IPS DF 6.9 (cell line): Measurements from ENCODE around the gene EXOC2.
"Not testable (repeated sequence)": the region's sequence is repeated elsewhere in the genome, so short reads cannot be mapped to it uniquely, and the experiment has no call there.

ENCODE experiments used
- DNase-seq: peaks from one replicate; pipeline ENCODE4 v3.0.0-alpha.2; 2013; ENCODE audit warnings: low read depth, low spot score
- H3K27ac ChIP-seq: one replicate; pipeline ENCODE4 v1.5.1; 2013; ENCODE audit warnings: low read length, control low read depth
- H3K27me3 ChIP-seq: 2 replicates; pipeline ENCODE4 v1.6.1; 2013; ENCODE audit warnings: mild to moderate bottlenecking, low read length; ENCODE audit not compliant: control insufficient read depth, insufficient read depth
- H3K36me3 ChIP-seq: 2 replicates; pipeline ENCODE4 v1.6.1; 2013; ENCODE audit warnings: low read length; ENCODE audit not compliant: control insufficient read depth, insufficient read depth
- H3K4me1 ChIP-seq: 2 replicates; pipeline ENCODE4 v1.6.1; 2013; ENCODE audit warnings: low read length; ENCODE audit not compliant: control insufficient read depth, insufficient read depth
- H3K4me3 ChIP-seq: 2 replicates; pipeline ENCODE4 v1.5.1; 2013; ENCODE audit warnings: mild to moderate bottlenecking, low read length
- H3K9me3 ChIP-seq: 2 replicates; pipeline ENCODE4 v1.6.1; 2013; ENCODE audit warnings: low read length, inconsistent platforms; ENCODE audit not compliant: control insufficient read depth, insufficient read depth
- WGBS: extraction: QIAGEN DNeasy Blood & Tissue Kit; methylation state at CpG from one replicate; pipeline ENCODE4 v1.1.7; 2013; ENCODE audit warnings: mixed read lengths, missing lambda C conversion rate; ENCODE audit not compliant: insufficient read length, insufficient coverage; 5-methylcytosine and 5-hydroxymethylcytosine counted together

EXOC2 gene

DNA sequence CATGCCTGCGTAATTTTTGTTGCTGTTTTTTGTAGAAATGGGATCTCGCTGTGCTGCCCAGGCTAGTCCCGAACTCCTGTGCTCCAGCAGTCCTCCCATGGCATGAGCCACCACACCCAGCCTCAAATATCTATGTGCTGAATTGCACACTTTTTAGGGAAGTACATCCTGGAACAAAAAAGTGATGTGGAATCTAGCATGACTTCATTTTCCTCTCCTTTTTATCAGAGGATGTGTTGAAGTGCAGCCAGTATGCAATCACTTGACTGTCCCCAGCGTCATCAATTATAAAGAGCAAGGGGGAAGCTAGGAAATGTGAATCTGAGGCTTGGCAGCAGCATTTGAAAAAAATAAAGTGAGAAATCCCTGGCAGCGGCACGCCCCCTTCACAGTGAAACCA, 6.4 kb upstream of the EXOC2 start:
- no peak for DNase-seq
- no peaks in the 10 kb centered on the region for H3K9me3 ChIP-seq
- no CpG with 5 or more reads among the region's 6 CpGs for WGBS
- H3K27ac ChIP-seq, result no peak overlapping the region
- H3K4me1 ChIP-seq, result peaks cover 3% of the 10 kb centered on the region; the same call in 1 of the 2 replicates
- no peak overlapping the region for H3K4me3 ChIP-seq
- H3K36me3 ChIP-seq, result no peaks in the 10 kb centered on the region
- H3K27me3 ChIP-seq, result no peaks in the 10 kb centered on the region

DNA sequence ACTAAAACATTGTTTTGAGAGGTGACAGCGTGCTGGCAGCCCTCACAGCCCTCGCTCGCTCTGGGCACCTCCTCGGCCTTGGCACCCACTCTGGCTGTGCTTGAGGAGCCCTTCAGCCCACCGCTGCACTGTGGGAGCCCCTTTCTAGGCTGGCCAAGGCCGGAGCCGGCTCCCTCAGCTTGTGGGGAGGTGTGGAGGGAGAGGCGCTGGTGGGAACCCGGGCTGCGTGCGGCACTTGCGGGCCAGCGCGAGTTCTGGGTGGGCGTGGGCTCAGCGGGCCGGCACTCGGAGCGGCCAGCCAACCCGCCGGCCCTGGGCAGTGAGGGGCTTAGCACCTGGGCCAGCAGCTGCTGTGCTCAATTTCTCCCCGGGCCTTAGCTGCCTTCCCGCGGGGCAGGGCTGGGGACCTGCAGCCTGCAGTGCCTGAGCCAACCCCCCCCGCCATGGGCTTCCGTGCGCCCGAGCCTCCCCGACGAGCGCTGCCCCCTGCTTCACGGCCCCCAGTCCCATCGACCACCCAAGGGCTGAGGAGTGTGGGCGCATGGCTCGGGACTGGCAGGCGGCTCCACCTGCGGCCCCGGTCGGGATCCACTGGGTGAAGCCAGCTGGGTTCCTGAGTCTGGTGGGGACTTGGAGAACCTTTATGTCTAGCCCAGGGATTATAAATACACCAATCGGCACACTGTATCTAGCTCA, 1.6 kb upstream of the EXOC2 start:
- H3K4me3 ChIP-seq, H3K4me1 ChIP-seq, H3K27me3 ChIP-seq, H3K27ac ChIP-seq, H3K9me3 ChIP-seq, H3K36me3 ChIP-seq, DNase-seq: not testable (repeated sequence)
- no CpG with 5 or more reads among the region's 40 CpGs for WGBS

DNA sequence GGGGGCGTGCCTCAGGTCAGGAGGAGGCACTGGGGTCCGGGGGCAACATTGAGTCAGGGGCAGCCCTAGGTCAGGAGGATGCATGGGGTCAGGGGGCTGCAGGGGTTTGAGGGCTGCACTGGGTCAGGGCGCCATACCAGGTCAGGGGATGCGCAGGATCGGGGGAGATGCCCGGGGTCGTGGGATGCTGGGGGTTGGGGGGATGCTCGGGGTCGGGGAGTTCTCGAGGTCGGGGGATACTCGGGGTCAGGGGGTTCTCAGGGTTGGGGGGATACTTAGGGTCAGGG, 727 bp upstream of the EXOC2 start:
- H3K27ac ChIP-seq, result no peak overlapping the region
- WGBS, result no CpG with 5 or more reads among the region's 12 CpGs
- H3K4me1 ChIP-seq, result peaks cover 2% of the 10 kb centered on the region
- DNase-seq, result no peak
- H3K9me3 ChIP-seq, result no peaks in the 10 kb centered on the region
- H3K4me3 ChIP-seq, result peak overlapping the region; percentile 99; the same call in 1 of the 2 replicates
- H3K27me3 ChIP-seq, result no peaks in the 10 kb centered on the region
- H3K36me3 ChIP-seq, result 0 out of 2 replicates have a peak, but pooled peaks cover 2% of the 10 kb centered on the region

DNA sequence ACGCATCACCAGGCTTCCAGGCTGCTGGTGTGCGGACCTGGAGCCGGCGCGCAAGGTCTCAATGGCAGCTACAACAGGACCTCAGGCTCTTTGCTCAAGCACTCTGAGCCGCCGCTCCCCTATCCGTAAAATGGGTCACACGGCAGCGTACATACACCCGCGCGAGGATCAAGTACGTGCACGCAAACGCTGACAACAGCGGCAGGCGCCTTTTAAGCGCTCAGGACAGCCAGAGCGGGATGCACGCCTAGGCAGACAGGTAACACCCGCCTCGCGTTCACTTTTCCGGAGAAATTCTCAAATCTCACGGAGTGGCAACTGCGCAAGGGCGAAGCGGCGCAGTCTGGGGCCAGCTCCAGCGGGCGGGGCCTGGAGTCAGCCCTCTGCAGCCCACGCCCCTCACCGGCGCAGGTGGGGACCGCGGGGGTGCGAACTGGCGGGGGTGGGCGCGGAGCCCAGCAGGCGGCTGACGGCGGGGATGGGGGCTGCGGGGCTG, 535 bp downstream of the EXOC2 start:
- DNase-seq, result no peak
- Histone ChIP-seq H3K4me1 (peaks cover 2% of the 10 kb centered on the region), H3K4me3 (peak overlapping the region; percentile 99), H3K9me3 (no peaks in the 10 kb centered on the region), H3K36me3 (0 out of 2 replicates have a peak, but pooled peaks cover 2% of the 10 kb centered on the region), H3K27me3 (no peaks in the 10 kb centered on the region), H3K27ac (no peak overlapping the region)
- WGBS, result no CpG with 5 or more reads among the region's 45 CpGs

DNA sequence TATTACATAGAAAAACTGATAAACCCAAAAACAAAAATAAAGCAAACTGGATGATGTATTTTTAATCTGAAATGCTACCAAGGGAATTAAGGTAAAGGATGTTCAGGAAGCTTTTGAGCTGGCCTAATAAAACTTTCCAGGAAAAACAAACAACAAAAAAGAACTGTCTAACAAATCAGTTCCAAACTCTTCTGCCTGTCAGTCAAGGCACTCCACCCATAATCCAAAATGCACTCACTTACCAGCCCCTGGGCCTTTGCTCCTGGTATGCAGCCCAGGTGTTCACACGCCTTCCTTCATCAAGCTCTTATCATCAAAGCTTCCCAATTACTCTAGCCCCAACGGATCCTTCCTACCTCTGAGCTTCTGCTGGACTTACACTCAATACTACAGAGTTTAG, 3.7 kb downstream of the EXOC2 start:
- H3K9me3 ChIP-seq, result no peaks in the 10 kb centered on the region
- H3K36me3 ChIP-seq, result 0 out of 2 replicates have a peak, but pooled peaks cover 2% of the 10 kb centered on the region
- no peaks in the 10 kb centered on the region for H3K27me3 ChIP-seq
- DNase-seq, result no peak
- peaks cover 5% of the 10 kb centered on the region for H3K4me1 ChIP-seq
- no CpG with 5 or more reads among the region's 2 CpGs for WGBS
- no peak overlapping the region for H3K27ac ChIP-seq
- H3K4me3 ChIP-seq, result no peak overlapping the region

DNA sequence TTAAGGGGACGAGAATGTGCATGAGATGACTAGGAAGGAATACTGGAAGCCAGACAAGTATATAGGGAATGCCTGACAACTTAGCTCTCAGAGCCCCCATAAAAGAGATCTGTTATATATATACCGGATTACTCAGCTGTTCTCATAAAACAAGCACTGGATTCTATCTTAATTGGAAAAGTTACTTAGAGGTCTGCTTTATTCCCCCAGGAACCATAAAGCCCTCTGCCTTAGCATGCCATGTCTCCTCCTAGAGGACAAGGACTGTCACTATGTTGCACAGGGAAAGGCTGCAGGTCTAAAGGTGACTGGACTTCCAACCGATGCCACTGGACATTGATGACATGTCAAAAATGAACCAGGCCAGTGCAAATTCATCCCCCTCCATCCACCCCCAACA, 6.4 kb downstream of the EXOC2 start:
- Histone ChIP-seq H3K27ac (no peak overlapping the region), H3K27me3 (no peaks in the 10 kb centered on the region), H3K36me3 (0 out of 2 replicates have a peak, but pooled peaks cover 2% of the 10 kb centered on the region), H3K9me3 (no peaks in the 10 kb centered on the region), H3K4me3 (no peak overlapping the region), H3K4me1 (peaks cover 6% of the 10 kb centered on the region; the same call in 1 of the 2 replicates)
- DNase-seq, result no peak
- WGBS, result no CpG with 5 or more reads among the region's 3 CpGs

DNA sequence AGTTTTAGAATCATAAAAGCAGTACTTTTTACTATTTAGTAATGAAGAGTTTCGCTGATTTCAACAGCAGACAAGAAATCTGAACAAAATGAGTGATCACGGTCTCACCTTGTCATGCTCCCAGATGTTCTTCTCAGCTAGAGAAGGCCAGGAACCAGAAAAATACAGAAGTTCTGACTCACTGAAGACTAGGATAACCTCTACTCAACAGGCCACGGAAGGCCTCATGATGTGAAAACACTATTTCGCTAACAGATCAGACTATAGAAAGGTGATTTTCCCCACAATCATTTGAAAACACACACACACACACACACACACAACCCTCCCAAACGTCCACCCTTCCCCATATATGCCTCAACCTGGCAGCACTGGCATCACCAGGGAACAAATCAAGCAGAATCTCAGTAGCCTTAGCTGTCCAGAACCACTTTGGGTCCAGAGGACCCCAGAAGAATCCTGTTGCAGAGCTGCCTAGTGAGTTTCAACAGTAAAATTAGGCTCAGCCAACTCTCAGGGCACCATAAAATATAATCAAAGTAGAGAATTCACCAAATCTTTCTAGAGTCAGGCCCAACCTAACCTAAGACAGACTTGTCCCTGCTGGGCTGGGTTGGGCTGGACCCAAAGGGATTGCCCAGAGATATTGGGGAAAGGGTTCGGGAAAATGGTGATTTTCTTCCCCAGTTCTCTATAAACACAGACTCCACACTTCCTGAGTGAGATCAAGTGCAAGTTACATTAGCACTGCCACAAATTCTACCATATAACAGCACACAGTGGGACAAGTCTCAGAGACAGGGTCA, 7.9 kb downstream of the EXOC2 start:
- Histone ChIP-seq H3K27me3 (no peaks in the 10 kb centered on the region), H3K9me3 (no peaks in the 10 kb centered on the region), H3K36me3 (0 out of 2 replicates have a peak, but pooled peaks cover under 1% of the 10 kb centered on the region), H3K27ac (no peak overlapping the region), H3K4me1 (peaks cover 6% of the 10 kb centered on the region; the same call in 1 of the 2 replicates), H3K4me3 (no peak overlapping the region)
- DNase-seq, result no peak
- WGBS, result no CpG with 5 or more reads among the region's 6 CpGs

DNA sequence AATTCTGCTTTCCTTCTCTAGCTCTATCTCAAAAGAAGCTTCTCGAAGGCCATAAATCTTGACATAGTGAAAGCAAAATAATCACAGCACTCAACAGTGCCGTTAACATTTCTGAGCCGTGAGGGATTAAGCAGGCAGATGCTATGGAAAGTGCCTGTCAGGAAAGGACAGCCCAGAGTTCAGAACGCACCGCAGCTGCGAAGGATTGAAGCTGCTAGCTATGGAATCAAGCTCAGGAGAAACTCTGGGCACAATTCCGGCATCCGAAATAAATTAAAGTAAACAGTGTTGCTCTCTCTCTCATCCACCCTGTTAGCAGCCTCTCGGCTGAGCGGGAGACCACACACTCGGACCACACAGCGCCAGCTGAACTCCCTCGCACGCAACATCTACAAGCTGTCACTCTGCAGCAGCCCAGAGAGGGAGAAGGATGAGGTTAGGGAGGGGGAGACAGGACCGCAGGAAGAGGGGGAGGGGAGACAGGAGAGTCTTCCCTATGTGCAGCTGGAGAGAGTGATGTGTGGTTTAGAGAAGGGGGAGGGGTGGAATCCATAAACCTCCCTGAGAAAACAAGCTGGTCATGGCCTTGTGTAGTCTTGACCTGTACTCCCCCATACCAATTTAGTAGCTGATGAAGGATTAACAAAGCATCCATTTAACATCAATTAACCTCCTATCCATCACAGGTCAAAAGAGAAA, 9.0 kb downstream of the EXOC2 start:
- no CpG with 5 or more reads among the region's 15 CpGs for WGBS
- Histone ChIP-seq H3K27me3 (no peaks in the 10 kb centered on the region), H3K4me1 (peaks cover 8% of the 10 kb centered on the region; the same call in 1 of the 2 replicates), H3K4me3 (peak overlapping the region; percentile 10; the same call in 1 of the 2 replicates), H3K36me3 (no peaks in the 10 kb centered on the region), H3K9me3 (no peaks in the 10 kb centered on the region), H3K27ac (no peak overlapping the region)
- peak; percentile 57 for DNase-seq

DNA sequence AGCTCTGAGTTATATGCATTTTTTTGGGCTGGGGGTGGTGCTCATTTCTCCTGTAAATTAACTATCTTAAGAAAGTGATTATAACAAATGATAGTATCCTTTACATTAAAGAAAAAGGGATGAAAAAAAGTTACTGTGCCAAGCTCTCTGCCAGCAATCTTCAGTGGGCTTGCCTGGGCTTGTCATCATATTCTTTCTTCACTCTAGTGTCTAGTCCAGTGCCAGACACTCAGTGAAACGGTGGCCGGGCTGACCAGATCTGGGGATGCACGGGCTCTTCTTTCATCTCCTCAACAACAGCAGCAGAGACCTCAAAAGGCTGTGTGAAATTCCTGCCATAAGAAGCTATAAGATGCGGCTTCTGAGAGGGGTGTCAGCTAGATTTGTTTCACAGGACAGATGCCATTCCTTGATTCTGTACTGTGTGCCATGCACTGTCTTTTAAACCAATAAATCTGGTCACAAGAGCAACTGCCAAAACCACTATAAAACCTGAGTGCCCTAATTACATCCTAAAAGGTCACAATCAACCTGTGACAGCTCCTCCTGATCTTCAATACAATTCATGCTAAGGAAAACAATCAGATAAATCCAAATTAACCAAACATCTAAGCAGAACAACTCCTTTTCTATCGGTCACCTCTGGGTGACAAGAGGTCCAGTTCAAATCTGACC, 12.1 kb downstream of the EXOC2 start:
- Histone ChIP-seq H3K27ac (peak overlapping the region; percentile 56), H3K27me3 (no peaks in the 10 kb centered on the region), H3K4me3 (no peak overlapping the region), H3K9me3 (no peaks in the 10 kb centered on the region), H3K36me3 (no peaks in the 10 kb centered on the region), H3K4me1 (peaks cover 8% of the 10 kb centered on the region; the same call in 1 of the 2 replicates)
- DNase-seq, result no peak
- WGBS, result no CpG with 5 or more reads among the region's 5 CpGs

DNA sequence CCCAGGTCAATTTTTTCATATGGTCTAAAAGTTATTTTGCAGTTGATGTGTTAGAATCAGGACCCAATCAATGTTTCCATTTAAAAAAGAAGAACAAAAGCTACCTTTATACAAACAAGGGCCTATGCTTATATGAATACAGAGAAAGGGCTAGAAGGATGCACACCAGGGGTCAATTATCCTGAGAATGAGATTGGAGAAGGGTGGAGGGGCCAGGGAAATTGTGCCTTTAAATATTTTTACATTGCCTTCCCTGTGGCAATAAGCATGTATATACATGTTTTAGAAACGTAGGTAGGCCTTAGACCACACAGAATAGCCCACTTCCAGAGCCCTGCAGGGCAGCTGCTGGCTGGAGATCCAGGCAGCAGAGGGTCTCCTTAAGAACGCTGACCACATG, 12.7 kb downstream of the EXOC2 start:
- no peaks in the 10 kb centered on the region for H3K27me3 ChIP-seq
- DNase-seq, result no peak
- H3K4me1 ChIP-seq, result peaks cover 8% of the 10 kb centered on the region; the same call in 1 of the 2 replicates
- no CpG with 5 or more reads among the region's 2 CpGs for WGBS
- H3K9me3 ChIP-seq, result no peaks in the 10 kb centered on the region
- no peaks in the 10 kb centered on the region for H3K36me3 ChIP-seq
- no peak overlapping the region for H3K4me3 ChIP-seq
- no peak overlapping the region for H3K27ac ChIP-seq
